Uterus (tissue), 4 donors: ENCODE results near the gene C10orf62. TPM values are rescaled to one million over a fixed set of nuclear protein-coding genes. Genes with fewer than 3 reads are reported as not detected.

ENCODE experiments used
- DNase-seq, 2 donors: peaks; one replicate each; pipeline ENCODE4 v3.0.0-alpha.2; 2019 to 2020
- H3K27ac ChIP-seq, 2 donors: fragments of 200-600 bp; sonication (generic); 1 replicate in 1 of 2; 2 replicates in 1 of 2; pipeline ENCODE4 v1.5.1; 2016 to 2018
- H3K27me3 ChIP-seq, 2 donors: fragments of 200-600 bp; sonication (generic); one replicate each; pipeline ENCODE4 v1.5.1; 2018 to 2019; ENCODE audit warnings: control low read depth in 1 of 2
- H3K36me3 ChIP-seq, 2 donors: fragments of 200-600 bp; sonication (generic); one replicate each; pipeline ENCODE4 v1.5.1; 2019; ENCODE audit warnings: control low read depth in 1 of 2
- H3K4me1 ChIP-seq, 2 donors: fragments of 200-600 bp; sonication (generic); one replicate each; pipeline ENCODE4 v1.5.1; 2018 to 2019; ENCODE audit warnings: control low read depth in 1 of 2
- H3K4me3 ChIP-seq, 2 donors: fragments of 200-600 bp; sonication (generic); 1 replicate in 1 of 2; 2 replicates in 1 of 2; pipeline ENCODE4 v1.5.1; 2018 to 2019; ENCODE audit warnings: mild to moderate bottlenecking in 1 of 2
- H3K9me3 ChIP-seq, 2 donors: fragments of 200-600 bp; sonication (generic); one replicate each; pipeline ENCODE4 v1.5.1; 2019; ENCODE audit warnings: control low read depth in 1 of 2
- CTCF ChIP-seq, 4 experiments: fragments of 200-600 bp in 2 of 4; fragments of 450-650 bp in 2 of 4; sonication (generic) in 2 of 4; IDR thresholded peaks; one replicate each; pipeline ENCODE4 v1.5.1; 2016 to 2019; ENCODE audit warnings: antibody characterized with exemption in 4 of 4, mild to moderate bottlenecking in 2 of 4, moderate library complexity in 1 of 4
- POLR2A ChIP-seq, 2 donors: fragments of 450-650 bp; IDR thresholded peaks; one replicate each; pipeline ENCODE4 v1.6.1; 2016; ENCODE audit warnings: antibody characterized with exemption in 2 of 2, mild to moderate bottlenecking in 1 of 2, moderate library complexity in 1 of 2
- intact Hi-C: fragments of 100-400 bp; cut with DNase I; formaldehyde crosslinking; loops from one replicate; pipeline ENCODE4 v1.15.1; 2023; ENCODE audit warnings: low total_unique reads
- total RNA-seq, 4 donors: library from RNA; depleted of rRNA in 3 of 4; stranded (reverse); fragments of >200 nt in 3 of 4; gene quantifications; one replicate each; pipeline versions ENCODE4 v1.1.0 to v1.2.4, GENCODE V29; 2014 to 2023
- donor health status: DM: yes; HTN: yes; CAD: no.

Gene C10orf62
- total RNA-seq, 4 donors from 2014 or later = not detected

- TF ChIP-seq CTCF (IDR thresholded peaks at IDR 0.05) (no peak), POLR2A (IDR thresholded peaks at IDR 0.05) (no peak)
- Histone ChIP-seq H3K27me3 (no peaks in the 10 kb centered on the region), H3K36me3 (no peaks in the 10 kb centered on the region), H3K9me3 (no peaks in the 10 kb centered on the region), H3K27ac (no peak overlapping the region), H3K4me1 (no peaks in the 10 kb centered on the region), H3K4me3 (no peak overlapping the region)
- no peak for DNase-seq
- intact Hi-C loops = no loop called here
These were observed 33.8 kb downstream of the C10orf62 start for GRCh38 chr10:97623277-97623676.

GRCh38 chr10:97627731-97628130 lies 38.2 kb downstream of the C10orf62 start:
- Histone ChIP-seq H3K36me3 (no peaks in the 10 kb centered on the region), H3K4me3 (no peak overlapping the region), H3K4me1 (no peaks in the 10 kb centered on the region), H3K27ac (no peak overlapping the region), H3K9me3 (no peaks in the 10 kb centered on the region), H3K27me3 (no peaks in the 10 kb centered on the region)
- intact Hi-C loops = no loop called here
- DNase-seq = no peak
- TF ChIP-seq POLR2A (IDR thresholded peaks at IDR 0.05) (no peak), CTCF (IDR thresholded peaks at IDR 0.05) (no peak)

GRCh38 chr10:97628228-97628627 lies 38.7 kb downstream of the C10orf62 start:
- intact Hi-C loops = no loop called here
- Histone ChIP-seq H3K9me3 (no peaks in the 10 kb centered on the region), H3K4me3 (no peak overlapping the region), H3K27ac (no peak overlapping the region), H3K4me1 (no peaks in the 10 kb centered on the region), H3K27me3 (no peaks in the 10 kb centered on the region), H3K36me3 (no peaks in the 10 kb centered on the region)
- no peak for DNase-seq
- TF ChIP-seq POLR2A (IDR thresholded peaks at IDR 0.05) = no peak
- TF ChIP-seq CTCF (IDR thresholded peaks at IDR 0.05) = no peak

- Histone ChIP-seq H3K9me3 (no peaks in the 10 kb centered on the region), H3K4me1 (no peaks in the 10 kb centered on the region), H3K36me3 (no peaks in the 10 kb centered on the region), H3K27ac (no peak overlapping the region), H3K27me3 (no peaks in the 10 kb centered on the region), H3K4me3 (no peak overlapping the region)
- intact Hi-C loops = no loop called here
- DNase-seq = no peak
- TF ChIP-seq CTCF (IDR thresholded peaks at IDR 0.05) (no peak), POLR2A (IDR thresholded peaks at IDR 0.05) (no peak)
These were observed 39.8 kb downstream of the C10orf62 start for GRCh38 chr10:97629289-97629688.

- Histone ChIP-seq H3K36me3 (no peaks in the 10 kb centered on the region), H3K9me3 (no peaks in the 10 kb centered on the region), H3K4me3 (no peak overlapping the region), H3K27ac (no peak overlapping the region), H3K4me1 (no peaks in the 10 kb centered on the region), H3K27me3 (no peaks in the 10 kb centered on the region)
- TF ChIP-seq CTCF (IDR thresholded peaks at IDR 0.05) (no peak), POLR2A (IDR thresholded peaks at IDR 0.05) (no peak)
- DNase-seq = no peak
- intact Hi-C loops = no loop called here
These were observed 41.6 kb downstream of the C10orf62 start for GRCh38 chr10:97631098-97631497.
